CD4-positive, alpha-beta T cell treated with Interleukin-15 for 4 hours (primary cell): ENCODE measurements around the gene ZBTB47.

ENCODE experiments used
- DNase-seq: peaks from one replicate; pipeline ENCODE4 v3.0.0-alpha.2; 2020; ENCODE audit warnings: low spot score

ZBTB47 gene

GRCh38 chr3:42665050-42665878, 11.8 kb downstream of the ZBTB47 start:
- DNase-seq = no peak

GRCh38 chr3:42666022-42666421, 12.5 kb downstream of the ZBTB47 start:
- no peak for DNase-seq

GRCh38 chr3:42666577-42666998, 13.1 kb downstream of the ZBTB47 start:
- DNase-seq = no peak

DNA sequence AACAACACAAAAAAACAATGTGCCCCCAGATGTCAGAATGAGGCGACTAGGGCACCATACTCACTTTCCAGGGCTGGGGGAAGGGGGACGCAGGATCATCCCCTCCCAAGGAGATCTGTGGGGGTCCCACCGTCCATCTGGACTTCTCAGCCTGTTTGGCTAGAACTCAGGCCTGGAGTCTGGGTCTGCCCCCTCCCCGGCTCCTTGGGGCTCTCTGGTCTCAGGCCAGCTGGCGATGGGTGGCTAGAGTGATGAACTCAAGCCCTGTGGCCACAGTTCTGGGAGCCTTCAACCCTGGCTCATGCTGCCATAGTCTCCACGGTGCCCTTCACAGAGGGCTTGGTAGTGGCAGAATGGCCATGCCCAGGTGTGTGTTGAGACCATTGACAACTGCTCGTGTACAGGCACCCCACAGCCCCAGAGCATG, 13.6 kb downstream of the ZBTB47 start:
- no peak for DNase-seq

GRCh38 chr3:42667523-42668412, 14.3 kb downstream of the ZBTB47 start:
- DNase-seq = no peak

DNA sequence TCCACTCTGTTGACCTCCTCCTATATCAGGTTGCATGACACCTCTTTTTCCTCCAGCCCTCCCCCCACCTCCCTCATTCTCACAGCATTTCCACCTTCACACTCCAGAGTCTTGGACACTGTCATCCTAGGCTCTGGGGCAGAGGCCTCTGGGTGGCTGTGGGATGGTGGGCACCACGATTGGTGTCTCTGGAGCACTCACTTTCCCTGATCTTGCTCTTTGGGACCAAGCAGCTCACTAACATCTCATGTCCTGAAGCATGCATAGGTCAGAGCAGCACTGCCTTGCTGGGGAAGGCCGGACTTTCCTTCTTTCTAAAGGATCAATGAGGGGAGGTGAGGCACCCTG, 14.9 kb downstream of the ZBTB47 start:
- no peak for DNase-seq

- no peak for DNase-seq
Measured at GRCh38 chr3:42668793-42669217, 15.3 kb downstream of the ZBTB47 start.

GRCh38 chr3:42670051-42670576, 16.6 kb downstream of the ZBTB47 start:
- no peak for DNase-seq

DNA sequence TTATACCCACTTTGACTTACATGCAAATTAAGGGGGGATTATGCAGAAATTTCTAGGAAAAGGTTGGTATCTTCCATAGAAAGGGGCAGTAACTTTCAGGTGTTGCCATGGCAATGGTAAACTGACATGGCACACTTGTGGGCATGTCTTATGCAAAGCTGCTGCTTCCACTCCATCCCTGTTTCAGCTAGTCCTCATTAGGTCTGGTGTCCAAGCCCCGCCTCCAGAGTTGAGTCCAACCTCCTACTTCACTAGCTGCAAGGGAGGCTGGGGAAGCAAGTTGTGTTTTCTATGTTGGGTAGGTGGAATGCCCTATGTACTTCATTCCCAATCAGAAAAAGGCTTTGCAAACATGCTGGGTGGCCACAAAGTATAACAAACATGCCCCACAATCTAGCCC, 17.2 kb downstream of the ZBTB47 start:
- DNase-seq = no peak

GRCh38 chr3:42672515-42672914, 19.0 kb downstream of the ZBTB47 start:
- no peak for DNase-seq

GRCh38 chr3:42673082-42673481, 19.6 kb downstream of the ZBTB47 start:
- no peak for DNase-seq

DNA sequence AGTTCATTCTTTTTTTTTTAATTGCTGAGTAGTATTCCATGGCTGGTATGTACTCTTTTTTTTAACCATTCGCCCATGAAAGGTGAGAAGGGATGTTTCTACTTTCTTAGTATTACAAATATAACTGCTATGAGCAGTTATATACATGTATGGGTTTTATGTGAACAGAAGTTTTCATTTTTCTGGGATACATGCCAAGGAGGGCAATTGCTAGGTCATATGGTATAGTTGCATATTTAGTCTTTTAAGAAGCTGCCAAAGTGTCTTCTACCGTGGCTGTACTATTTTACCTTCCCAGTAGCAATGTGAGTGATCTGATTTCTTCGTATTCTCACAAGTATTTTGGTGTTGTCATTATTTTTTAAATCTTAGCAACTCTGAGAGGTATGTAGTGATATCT, 20.6 kb downstream of the ZBTB47 start:
- DNase-seq = no peak

DNA sequence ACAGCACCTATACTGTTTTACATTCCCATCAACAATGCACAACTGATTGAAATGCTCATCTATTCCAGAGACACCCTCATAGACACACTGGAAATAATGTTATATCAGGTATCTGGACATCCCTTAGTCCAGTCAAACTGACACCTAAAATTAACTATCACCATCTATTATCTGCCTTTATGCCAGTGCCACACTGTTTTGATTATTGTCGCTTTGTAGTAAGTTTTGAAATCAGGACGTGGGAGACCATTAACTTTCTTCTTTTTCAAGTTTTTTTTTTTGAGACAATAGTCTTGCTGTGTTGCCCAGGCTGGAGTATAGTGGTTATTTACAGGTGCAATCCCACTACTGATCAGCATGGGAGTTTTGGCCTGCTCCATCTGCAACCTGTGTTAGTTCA, 22.4 kb downstream of the ZBTB47 start:
- no peak for DNase-seq

DNA sequence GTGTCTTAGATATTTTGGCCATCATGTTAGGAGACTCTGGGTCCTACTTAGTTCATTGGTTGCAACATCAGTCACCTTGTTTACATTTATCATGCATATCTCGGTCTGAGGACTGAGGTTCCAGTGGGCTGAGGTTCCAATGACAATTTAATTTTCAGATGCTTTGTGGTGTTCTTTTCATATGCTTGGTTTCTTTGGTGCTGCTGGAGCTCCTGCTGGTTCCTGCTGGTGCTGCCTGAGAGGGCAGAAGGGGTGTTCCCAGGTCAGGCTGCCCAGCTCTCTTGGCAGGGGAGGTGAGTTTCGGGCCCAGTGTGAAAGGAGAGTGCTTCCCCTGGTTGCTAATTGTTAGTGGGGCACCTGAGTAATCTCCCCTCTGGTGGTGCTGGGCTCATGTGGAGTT, 24.9 kb downstream of the ZBTB47 start:
- no peak for DNase-seq

- no peak for DNase-seq
Measured at GRCh38 chr3:42680271-42680670, 26.8 kb downstream of the ZBTB47 start.

DNA sequence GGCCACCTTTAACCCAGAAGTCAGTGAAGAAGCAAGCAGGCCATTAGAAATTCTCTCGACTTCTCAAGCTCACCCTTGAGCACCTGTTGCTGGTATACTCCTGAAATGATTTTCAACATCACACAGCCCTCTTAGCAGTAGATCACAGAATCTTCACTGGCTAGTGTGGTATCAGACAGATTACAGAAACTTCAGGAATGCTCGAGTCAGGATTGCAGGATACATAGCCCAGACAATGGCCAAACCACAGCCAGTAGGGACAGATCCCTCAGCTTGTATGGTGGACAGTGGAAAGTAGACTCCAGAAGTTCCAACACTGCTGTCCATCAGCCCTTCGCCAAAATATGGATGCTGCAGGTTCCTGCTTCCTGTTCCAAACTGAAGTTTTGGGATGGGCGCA, 27.3 kb downstream of the ZBTB47 start:
- no peak for DNase-seq

DNA sequence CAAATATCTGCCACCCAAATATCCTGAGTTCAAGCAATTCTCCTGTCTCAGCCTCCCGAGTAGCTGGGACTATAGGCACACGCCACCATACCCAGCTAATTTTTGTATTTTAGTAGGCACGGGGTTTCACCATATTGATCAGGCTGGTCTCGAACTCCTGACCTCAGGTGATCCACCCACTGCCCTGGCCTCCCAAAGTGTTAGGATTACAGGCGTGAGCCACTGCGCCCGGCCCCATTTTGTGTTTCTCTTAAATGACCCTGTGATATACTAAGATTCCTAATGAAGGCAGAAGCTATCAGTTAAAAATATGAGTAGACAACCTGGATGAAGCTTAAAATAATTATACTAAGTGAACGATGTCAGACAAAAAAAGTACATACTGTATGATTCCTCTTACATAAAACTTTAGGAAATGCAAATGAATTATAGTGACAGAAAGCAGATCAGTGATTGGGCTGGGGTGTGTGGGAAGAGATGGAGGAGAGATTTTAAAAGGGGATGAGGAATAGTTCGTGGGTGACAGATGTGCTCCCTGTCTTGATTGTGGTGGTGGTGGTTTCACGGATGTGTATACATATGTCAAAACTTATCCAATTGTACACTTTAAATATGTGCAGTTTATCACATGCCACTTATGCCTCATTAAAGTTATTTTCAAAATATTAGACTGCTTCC, 28.0 kb downstream of the ZBTB47 start:
- no peak for DNase-seq

DNA sequence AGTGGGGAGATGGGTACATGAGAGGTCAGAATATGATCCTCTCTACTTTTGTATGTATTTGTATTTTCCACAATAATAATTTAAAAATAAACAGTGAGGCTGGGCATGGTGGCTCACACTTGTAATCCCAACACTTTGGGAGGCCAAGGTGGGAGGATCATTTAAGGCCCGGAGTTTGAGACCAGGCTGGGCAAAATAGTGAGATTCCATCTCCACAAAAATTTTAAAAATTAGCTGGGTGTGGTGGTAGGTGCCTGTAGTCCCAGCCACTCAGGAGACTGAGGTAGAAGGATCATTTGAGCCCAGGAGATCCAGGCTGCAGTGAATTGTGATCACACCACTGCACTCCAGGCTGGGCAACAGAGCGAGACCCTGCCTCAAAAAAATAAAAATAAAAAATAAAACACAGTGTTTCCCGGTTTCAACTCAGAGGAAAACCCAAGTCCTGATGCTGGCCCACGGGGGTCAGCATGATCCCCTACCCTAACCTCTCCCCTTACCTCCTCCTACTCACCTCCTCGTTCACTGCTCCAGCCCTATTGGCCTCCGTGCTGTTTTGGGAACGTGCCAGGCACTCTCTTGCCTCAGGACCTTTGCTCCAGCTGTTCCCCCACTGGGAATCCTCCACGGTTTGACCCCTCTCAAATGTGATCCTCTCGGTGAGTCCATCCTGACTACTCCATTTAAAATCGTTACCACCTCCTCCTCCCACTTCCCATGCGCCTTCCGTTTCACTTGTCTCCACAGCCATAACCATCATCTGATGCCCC, 29.0 kb downstream of the ZBTB47 start:
- no peak for DNase-seq

GRCh38 chr3:42683875-42684598, 30.5 kb downstream of the ZBTB47 start:
- DNase-seq = no peak

- no peak for DNase-seq
Measured at GRCh38 chr3:42684632-42685362, 31.3 kb downstream of the ZBTB47 start.
